ENCODE data around the gene GSDMA.
A peak's percentile ranks its signal among the peaks of the same experiment; 100 is the strongest.

The GSDMA gene

DNA sequence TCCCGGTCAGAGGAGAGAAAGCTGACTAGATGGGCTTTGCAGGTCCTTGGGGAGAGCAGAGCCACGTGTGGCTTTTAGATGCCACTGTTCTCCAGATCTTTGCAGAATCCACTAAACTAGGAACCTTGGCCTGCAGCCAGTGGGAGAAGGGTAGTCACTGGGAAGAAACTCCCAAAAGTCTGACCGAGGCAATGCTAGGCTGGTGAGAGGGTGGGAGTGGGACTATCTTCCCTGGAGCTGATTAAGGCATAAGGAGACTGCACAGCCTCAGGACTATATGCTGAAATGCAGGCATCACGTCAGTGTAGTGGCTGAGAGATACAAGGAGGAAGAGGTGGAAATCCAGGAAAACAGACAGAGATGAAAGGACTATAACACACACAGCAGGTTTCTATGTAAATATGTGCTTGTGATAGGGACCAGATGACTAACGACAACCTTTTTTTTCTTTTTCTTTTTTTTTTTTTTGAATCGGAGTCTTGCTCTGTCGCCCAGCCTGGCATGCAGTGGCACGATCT, 2.2 kb upstream of the GSDMA start:
- no peak for DNase-seq (ENCODE audit: low spot score)

DNA sequence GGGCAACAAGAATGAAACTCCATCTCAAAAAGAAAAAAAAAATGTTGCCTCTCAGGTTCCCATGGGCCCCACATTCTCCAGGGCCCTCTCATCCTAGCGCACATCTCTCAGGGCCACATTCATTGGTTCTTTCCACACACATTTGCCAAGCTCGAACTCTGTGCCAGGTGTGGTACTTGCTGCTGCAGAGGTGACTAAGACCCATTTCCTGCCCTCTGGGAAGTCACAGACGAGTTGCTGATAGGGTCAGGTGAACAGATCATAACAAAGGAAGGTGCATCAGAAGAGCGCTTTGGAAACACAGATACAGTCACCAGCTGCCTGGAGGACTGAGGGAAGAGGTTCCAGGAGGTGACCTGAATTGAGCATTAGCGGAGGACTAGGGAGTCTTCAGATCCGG, 1.0 kb downstream of the GSDMA start:
- DNase-seq (ENCODE audit: low spot score): no peak

- DNase-seq (ENCODE audit: low spot score): no peak
These were observed 2.4 kb downstream of the GSDMA start for GRCh38 chr17:39965017-39965699.

DNA sequence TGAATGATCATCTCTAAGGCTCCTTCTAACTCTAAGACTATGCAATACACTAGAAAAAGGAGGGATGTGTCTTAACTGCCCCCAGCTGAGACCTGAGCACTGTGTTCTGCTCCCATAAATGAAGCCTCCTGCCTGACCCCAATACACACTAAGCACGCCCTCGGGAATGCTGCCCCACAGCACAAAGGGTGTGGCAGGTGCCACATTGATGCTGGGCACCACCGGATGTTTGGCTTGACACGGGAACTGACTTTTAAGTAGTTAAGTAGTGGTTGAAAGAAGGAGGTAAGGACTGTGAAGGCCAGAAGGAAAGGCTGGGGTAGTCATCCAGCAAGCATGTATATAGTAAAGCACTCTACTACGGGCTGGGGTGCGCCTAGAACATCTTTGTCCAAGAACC, 4.0 kb downstream of the GSDMA start:
- no peak for DNase-seq (ENCODE audit: low spot score)

DNA sequence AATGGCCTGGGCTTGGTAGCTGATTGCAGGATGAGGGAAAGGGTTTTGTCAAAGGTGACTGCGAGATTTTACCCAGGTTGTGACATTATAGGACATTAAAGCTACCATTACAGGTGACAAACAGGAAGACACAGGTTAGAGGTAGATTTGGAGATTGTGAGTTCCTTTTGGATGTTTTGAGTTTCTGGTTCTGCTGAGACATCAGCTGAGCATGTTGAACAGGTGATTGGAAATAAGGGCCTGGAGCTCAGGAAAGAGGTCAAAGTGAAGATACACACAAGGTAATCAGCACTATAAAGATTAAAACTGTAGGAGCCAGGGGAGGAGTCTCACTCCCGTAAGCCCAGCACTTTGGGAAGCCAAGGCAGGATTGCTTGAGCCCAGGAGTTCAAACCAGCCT, 6.0 kb downstream of the GSDMA start:
- DNase-seq (ENCODE audit: low spot score): no peak

GRCh38 chr17:39969375-39969774, 6.6 kb downstream of the GSDMA start:
- DNase-seq (ENCODE audit: low spot score): no peak

GRCh38 chr17:39970157-39970692, 7.4 kb downstream of the GSDMA start:
- DNase-seq (ENCODE audit: low spot score): no peak

DNA sequence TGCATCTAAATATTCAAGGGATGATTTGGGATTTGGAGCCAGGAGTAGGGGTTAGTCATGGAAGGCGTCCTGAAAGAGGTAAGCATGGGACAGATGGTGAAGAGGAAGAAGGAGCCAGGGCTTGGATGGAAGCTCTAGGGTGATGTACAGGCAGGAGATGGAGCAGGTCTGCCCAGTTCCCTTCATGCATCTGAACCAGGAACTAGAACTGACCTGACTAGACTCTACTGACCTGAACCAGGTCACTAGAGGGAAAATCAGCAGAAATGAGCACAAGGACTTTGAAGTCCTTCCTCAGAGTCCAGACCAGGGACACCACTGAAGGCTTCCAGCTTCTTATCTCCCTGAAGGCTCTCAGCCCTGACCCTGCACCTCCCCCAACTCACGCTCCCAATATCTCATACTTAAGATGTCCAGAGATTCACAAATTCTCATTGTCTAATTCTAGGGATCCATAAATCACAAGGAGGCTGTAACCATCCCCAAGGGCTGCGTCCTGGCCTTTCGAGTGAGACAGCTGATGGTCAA, 8.3 kb downstream of the GSDMA start:
- no peak for DNase-seq (ENCODE audit: low spot score)

GRCh38 chr17:39972271-39972670, 9.5 kb downstream of the GSDMA start:
- DNase-seq (ENCODE audit: low spot score): no peak

DNA sequence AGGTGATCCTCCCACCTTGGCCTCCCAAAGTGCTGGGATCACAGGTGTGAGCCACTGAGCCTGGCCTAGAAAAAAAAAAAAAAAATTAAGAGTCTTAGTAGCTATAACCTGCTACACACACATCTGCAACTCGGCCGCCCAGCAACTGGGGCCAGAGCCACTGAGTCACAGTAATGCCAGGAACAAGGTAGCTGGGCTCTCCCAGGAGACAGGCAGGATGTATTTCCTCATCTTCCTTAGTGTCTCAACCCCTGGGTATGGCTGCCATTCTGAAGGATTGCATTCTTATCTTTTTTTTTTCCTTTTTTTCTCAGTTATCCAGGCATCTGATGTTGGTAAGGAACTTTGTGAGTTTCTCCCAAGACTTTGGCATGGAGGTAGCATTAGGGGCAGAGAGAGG, 10.7 kb downstream of the GSDMA start:
- no peak for DNase-seq (ENCODE audit: low spot score)

DNA sequence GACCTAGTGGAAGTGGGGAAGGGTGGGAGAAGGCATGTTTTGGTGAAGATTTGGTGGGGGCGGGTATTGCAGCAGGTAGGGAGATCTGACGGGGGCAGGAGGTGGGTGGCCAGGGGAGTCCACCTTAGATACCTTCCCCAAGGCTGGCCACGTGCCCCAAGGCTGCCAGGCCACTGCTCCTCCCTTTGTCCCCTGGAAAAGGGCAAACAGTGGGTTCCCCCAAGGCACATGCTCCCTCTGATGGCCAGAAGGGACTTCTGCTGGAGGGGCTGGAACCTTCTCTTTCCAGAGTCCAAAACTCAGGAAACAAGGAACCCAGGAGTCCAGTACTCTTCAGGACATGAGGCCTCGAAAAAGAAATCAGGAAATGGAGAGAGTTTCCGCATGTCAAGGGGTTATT, 11.6 kb downstream of the GSDMA start:
- no peak for DNase-seq (ENCODE audit: low spot score)

- DNase-seq (ENCODE audit: low spot score): no peak
These were observed 13.0 kb downstream of the GSDMA start for GRCh38 chr17:39975801-39976200.

DNA sequence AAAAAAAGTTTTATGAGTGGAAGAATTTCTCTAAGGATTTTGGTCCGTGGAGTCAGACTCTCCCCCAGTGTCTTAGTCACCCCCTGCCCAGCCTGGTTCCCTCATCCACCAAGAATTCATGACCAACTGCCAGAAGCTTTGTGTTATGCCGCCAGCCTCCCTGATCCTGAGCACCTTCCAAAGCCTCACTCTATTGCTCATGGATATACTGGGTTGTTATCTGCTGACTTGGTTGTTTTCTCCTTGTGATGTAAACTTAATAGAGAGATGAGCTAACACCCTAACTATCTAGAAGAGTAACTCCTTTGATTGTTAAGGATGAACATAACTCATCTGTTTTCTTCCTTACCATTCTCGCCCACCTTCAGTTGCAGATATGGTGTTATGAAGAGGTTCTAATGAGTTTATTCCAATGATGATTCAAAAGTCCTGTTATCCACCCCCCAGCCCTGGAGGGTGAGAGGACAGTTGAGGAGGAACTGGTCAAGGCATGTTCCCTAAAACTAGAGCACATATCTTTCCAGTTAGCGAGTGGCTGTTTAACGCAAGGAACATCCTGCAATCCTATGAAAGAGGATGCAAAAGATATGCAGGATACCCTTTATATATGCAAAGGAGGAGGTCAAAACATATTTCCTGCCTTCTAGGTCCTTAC, 16.3 kb downstream of the GSDMA start:
- DNase-seq (ENCODE audit: low spot score): peak; percentile 79

DNA sequence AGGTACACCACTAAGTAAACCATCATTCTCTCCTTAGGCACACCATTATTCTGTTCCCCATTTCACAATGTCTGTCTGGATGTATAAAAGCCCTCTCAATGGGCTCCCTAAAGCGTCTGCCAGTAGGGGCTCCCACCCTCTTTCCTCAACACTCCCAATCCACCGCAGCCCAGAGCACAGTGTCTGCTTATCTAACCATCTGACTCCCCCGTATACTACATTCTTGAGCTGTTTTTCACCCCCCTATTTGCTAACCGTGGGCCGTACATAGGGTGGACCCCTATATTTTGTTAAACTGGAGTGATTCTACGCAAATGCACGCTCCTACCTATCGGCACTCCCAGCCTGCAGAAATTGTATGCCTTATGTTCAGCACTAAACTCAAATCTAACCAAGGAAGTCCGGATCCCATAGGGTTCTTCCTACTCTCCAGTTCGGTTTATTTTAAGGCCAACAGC, 17.1 kb downstream of the GSDMA start:
- no peak for DNase-seq (ENCODE audit: low spot score)

DNA sequence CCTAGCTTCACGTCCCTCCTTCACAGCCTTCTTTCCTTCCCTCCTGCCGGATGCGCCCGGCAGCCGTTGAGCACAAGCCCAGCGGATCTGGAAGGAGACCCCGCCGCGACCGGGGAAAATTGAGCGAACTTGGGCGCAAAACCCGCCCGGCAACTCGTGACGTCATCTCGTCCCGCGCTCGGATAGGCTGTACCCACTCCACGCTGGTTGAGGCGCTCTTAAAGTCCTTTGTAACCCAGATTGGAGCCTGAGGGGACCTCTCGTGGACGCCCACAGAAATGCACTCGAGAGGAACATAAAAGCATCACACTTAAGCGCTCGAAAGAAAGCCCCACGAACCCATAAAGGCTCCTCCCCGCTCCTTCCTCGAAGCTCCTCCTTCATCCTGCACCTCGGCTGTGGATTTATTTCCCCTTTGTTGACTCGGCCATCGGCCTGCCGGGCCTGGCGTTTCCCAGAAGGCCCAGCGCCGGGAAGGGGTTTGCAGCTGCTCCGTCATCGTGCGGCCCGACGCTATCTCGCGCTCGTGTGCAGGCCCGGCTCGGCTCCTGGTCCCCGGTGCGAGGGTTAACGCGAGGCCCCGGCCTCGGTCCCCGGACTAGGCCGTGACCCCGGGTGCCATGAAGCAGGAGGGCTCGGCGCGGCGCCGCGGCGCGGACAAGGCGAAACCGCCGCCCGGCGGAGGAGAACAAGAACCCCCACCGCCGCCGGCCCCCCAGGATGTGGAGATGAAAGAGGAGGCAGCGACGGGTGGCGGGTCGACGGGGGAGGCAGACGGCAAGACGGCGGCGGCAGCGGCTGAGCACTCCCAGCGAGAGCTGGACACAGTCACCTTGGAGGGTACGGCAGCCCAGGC, 17.8 kb downstream of the GSDMA start, which contains the start of gene PSMD3:
TSS of gene PSMD3 (plus strand) at position 457 of the 856 bp plus-strand sequence. CDS start at position 621, 164 bp downstream.
- DNase-seq (ENCODE audit: low spot score): peak; percentile 96

GRCh38 chr17:39981207-39981741, 18.5 kb downstream of the GSDMA start:
- DNase-seq (ENCODE audit: low spot score): no peak

- DNase-seq (ENCODE audit: low spot score): no peak
These were observed 19.1 kb downstream of the GSDMA start for GRCh38 chr17:39981766-39982375.

DNA sequence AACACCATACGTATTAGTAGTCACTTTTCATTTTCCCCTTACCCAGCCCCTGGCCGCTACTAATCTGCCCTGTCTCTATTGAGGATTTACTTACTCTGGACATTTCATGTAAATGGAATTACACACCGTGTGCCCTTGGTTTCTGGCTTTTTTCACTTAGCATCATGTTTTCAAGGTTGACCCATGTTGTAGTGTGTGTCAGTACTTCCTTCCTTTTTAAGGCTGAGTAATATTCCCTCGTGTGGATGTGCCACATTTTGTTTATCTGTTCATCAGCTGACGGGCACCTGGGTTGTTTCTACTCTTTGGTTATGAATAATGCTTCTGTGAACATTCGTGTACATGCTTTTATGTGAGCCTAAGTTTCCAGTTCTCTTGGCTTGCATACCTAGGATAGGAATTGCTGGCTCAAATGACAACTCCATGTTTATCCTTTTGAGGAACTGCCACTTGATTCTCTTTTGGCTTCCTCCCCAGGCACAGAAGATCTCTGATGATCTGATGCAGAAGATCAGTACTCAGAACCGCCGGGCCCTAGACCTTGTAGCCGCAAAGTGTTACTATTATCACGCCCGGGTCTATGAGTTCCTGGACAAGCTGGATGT, 25.5 kb downstream of the GSDMA start:
- no peak for DNase-seq (ENCODE audit: low spot score)

- no peak for DNase-seq (ENCODE audit: low spot score)
These were observed 31.6 kb downstream of the GSDMA start for GRCh38 chr17:39994448-39994847.

- DNase-seq (ENCODE audit: low spot score): no peak
These were observed 32.6 kb downstream of the GSDMA start for GRCh38 chr17:39995438-39995837.

DNA sequence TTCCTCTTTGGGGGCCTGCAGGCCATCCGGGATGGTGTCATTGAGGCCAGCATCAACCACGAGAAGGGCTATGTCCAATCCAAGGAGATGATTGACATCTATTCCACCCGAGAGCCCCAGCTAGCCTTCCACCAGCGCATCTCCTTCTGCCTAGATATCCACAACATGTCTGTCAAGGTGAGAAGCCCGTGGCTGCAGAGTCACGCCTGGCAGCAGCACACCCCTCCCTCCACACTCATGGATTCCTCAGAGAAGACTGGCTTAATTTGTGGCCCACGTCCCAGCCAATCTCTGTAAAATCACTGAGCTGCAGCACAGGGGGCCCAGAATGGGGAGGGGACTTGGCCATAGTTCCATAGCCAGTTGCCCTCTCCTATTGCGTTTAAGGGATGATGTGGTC, 33.4 kb downstream of the GSDMA start:
- DNase-seq (ENCODE audit: low spot score): no peak
